Suprapubic skin (tissue), 3 donors: ENCODE data around the gene PCGF3.

Source experiments
- CTCF ChIP-seq, 2 donors: fragments of 200-600 bp in 1 of 2; fragments of 450-650 bp in 1 of 2; sonication (generic) in 1 of 2; IDR thresholded peaks; one replicate each; pipeline ENCODE4 v1.5.1; 2016 to 2019; ENCODE audit warnings: antibody characterized with exemption in 2 of 2, mild to moderate bottlenecking in 1 of 2, moderate library complexity in 1 of 2
- EP300 ChIP-seq: sonication (generic); formaldehyde crosslinking; IDR thresholded peaks from one replicate; pipeline ENCODE4 v1.6.1; 2017; ENCODE audit warnings: antibody characterized with exemption

GRCh38 chr4:776743-777441, 71.3 kb downstream of the PCGF3 start:
- TF ChIP-seq EP300 (no peak), CTCF (IDR thresholded peaks at IDR 0.05) (no peak)
